ENCODE data around the gene TACC2. TPM values are rescaled to one million over a fixed set of nuclear protein-coding genes. Genes with fewer than 3 reads are reported as not detected.
"Not testable (repeated sequence)": the region's sequence is repeated elsewhere in the genome, so short reads cannot be mapped to it uniquely, and the experiment has no call there.

The TACC2 gene
- polyA plus RNA-seq, 1 donor, result 136 TPM

- DNase-seq, result no peak
Observed at GRCh38 chr10:122060250-122060649, 71.3 kb downstream of the TACC2 start.

GRCh38 chr10:122062831-122063674 is 74.1 kb downstream of the TACC2 start:
- peak; percentile 83 for DNase-seq

DNA sequence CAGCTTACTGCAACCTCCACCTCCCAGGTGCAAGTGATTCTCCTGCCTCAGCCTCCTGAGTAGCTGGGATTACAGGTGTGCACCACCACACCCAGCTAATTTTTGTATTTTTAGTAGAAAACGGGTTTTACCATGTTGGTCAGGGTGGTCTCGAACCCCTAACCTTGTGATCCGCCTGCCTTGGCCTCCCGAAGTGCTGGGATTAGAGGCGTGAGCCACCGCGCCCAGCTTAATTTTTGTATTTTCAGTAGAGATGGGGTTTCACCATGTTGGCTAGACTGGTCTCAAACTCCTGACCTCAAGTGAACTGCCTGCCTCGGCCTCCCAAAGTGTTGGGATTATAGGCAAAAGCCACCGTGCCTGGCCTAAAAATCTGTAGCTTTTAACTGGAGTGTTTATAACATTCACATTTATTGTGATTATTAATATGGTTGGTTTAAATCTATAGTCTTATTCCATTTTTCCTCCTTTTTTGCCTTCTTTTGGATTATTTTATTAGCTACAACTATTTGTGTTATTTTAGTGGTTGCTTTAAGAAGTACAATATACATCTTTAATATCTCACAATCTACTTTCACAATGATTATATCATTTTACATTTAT is 77.5 kb downstream of the TACC2 start:
- not testable (repeated sequence) for DNase-seq

GRCh38 chr10:122068844-122069243 is 79.9 kb downstream of the TACC2 start:
- no peak for DNase-seq

- no peak for DNase-seq
Observed at GRCh38 chr10:122072491-122072890, 83.5 kb downstream of the TACC2 start.

- no peak for DNase-seq
Observed at GRCh38 chr10:122073508-122073907, 84.5 kb downstream of the TACC2 start.

DNA sequence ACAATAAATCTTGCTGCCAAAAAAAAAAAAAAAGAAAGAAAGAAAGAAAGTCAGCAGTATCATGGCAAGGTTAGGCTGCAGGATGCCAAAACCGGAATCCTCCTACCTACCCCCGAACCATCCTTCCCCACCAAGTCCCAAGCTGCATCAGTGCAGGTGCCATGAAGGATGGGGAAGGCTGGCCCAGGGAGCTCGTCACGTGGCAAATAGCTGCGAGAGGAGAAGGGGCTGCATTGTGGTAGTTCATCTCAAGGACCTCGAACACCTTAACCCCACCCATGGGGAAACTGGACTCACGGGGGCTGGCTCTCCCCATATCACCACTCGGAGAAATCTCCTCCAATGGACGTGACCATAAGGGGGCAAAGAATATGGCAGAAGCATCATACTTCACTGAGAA is 86.2 kb downstream of the TACC2 start:
- no peak for DNase-seq

GRCh38 chr10:122075876-122076275 is 86.9 kb downstream of the TACC2 start:
- DNase-seq, result not testable (repeated sequence)

- no peak for DNase-seq
Observed at GRCh38 chr10:122077311-122077875, 88.4 kb downstream of the TACC2 start.

DNA sequence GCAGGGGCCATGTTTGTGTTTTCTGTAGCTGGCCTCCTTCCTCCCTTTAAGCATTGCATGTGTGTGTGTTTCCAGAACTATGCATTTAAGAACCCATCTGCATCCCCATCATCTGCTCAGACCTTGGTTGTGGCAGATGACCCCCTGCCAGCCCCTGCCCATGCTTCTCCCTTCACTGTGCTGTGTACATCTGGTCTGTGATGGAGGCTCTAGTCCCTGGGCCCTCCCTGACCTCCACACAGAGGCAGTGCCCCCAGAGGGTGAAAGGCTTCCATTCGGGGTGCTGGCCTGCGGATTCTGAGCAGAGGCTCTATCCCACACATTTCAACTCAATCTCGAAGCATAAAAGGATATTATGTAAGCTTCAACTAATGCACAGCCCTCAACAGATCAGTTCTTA is 89.4 kb downstream of the TACC2 start:
- no peak for DNase-seq

- peak; percentile 82 for DNase-seq
Observed at GRCh38 chr10:122078965-122079795, 90.2 kb downstream of the TACC2 start.

DNA sequence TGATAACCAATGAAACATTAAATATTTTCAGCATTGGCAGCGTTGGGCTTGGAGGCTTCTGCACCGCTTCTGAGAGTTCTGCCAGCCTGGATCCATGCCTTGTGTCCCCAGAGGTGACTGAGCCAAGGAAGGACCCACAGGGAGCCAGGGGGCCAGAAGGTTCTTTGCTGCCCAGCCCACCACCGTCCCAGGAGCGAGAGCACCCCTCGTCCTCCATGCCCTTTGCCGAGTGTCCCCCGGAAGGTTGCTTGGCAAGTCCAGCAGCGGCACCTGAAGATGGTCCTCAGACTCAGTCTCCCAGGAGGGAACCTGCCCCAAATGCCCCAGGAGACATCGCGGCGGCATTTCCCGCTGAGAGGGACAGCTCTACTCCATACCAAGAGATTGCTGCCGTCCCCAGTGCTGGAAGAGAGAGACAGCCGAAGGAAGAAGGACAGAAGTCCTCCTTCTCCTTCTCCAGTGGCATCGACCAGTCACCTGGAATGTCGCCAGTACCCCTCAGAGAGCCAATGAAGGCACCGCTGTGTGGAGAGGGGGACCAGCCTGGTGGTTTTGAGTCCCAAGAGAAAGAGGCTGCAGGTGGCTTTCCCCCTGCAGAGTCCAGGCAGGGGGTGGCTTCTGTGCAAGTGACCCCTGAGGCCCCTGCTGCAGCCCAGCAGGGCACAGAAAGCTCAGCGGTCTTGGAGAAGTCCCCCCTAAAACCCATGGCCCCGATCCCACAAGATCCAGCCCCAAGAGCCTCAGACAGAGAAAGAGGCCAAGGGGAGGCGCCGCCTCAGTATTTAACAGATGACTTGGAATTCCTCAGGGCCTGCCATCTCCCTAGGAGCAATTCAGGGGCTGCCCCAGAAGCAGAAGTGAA is 93.9 kb downstream of the TACC2 start:
- no peak for DNase-seq

DNA sequence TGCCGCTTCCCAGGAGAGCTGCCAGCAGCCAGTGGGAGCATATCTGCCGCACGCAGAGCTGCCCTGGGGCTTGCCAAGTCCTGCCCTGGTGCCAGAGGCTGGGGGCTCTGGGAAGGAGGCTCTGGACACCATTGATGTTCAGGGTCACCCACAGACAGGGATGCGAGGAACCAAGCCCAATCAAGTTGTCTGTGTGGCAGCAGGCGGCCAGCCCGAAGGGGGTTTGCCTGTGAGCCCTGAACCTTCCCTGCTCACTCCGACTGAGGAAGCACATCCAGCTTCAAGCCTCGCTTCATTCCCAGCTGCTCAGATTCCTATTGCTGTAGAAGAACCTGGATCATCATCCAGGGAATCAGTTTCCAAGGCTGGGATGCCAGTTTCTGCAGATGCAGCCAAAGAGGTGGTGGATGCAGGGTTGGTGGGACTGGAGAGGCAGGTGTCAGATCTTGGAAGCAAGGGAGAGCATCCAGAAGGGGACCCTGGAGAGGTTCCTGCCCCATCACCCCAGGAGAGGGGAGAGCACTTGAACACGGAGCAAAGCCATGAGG is 94.6 kb downstream of the TACC2 start:
- DNase-seq, result no peak

DNA sequence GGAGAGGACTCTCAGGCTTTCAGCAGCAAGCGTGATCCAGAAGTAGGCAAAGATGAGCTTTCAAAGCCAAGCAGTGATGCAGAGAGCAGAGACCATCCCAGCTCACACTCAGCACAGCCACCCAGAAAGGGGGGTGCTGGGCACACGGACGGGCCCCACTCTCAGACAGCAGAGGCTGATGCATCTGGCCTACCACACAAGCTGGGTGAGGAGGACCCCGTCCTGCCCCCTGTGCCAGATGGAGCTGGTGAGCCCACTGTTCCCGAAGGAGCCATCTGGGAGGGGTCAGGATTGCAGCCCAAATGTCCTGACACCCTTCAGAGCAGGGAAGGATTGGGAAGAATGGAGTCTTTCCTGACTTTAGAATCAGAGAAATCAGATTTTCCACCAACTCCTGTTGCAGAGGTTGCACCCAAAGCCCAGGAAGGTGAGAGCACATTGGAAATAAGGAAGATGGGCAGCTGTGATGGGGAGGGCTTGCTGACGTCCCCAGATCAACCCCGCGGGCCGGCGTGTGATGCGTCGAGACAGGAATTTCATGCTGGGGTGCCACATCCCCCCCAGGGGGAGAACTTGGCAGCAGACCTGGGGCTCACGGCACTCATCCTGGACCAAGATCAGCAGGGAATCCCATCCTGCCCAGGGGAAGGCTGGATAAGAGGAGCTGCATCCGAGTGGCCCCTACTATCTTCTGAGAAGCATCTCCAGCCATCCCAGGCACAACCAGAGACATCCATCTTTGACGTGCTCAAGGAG is 95.5 kb downstream of the TACC2 start:
- DNase-seq, result no peak

- no peak for DNase-seq
Observed at GRCh38 chr10:122085423-122085911, 96.5 kb downstream of the TACC2 start.

DNA sequence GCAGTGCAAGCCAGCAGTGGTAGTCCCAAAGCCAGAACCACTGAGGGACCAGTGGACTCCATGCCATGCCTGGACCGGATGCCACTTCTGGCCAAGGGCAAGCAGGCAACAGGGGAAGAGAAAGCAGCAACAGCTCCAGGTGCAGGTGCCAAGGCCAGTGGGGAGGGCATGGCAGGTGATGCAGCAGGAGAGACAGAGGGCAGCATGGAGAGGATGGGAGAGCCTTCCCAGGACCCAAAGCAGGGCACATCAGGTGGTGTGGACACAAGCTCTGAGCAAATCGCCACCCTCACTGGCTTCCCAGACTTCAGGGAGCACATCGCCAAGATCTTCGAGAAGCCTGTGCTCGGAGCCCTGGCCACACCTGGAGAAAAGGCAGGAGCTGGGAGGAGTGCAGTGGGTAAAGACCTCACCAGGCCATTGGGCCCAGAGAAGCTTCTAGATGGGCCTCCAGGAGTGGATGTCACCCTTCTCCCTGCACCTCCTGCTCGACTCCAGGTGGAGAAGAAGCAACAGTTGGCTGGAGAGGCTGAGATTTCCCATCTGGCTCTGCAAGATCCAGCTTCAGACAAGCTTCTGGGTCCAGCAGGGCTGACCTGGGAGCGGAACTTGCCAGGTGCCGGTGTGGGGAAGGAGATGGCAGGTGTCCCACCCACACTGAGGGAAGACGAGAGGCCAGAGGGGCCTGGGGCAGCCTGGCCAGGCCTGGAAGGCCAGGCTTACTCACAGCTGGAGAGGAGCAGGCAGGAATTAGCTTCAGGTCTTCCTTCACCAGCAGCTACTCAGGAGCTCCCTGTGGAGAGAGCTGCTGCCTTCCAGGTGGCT is 97.7 kb downstream of the TACC2 start:
- no peak for DNase-seq

GRCh38 chr10:122087436-122087835 is 98.5 kb downstream of the TACC2 start:
- no peak for DNase-seq

DNA sequence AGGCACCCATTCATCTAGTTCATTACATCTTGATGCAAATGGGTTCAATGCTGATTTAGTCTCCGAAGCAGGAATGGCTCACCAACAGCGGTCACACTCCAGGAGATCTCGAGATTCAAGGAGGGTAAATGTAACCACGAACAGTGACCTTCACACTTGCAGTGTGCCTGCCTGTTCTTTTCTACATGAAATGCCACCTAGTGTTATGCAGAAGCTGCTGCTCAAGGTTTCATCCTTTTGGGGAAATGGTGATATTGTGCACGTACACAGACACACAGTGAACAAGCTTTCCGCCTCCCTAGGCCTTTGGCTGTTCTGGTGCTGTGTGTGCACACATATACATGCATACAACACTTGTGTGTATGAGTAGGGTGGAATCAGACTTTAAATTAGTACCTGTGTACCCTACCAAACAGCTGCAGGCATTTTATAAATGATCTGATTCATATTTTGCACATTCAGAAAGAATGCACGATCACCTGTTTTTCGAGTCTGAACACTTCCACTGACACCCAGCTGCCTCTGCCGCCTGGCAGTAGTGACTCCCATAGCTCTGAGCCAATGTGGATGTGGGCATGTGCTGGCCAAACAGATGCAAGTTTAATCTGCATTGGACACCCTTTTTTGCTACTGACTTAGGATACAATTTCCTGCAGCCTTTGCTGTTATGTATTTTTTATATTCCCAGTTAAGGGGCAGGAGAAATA is 100.5 kb downstream of the TACC2 start:
- no peak for DNase-seq

GRCh38 chr10:122091722-122092121 is 102.8 kb downstream of the TACC2 start:
- no peak for DNase-seq
